K562 (cell line): ENCODE measurements around the gene SSBP2. TPM values are rescaled to one million over a fixed set of nuclear protein-coding genes. Genes with fewer than 3 reads are reported as not detected.

Source experiments
- ETV5 ChIP-seq: sonication (generic); formaldehyde crosslinking; IDR thresholded peaks from 2 replicates; pipeline ENCODE4 v1.4.0; 2020; ENCODE audit warnings: low read depth, mild to moderate bottlenecking, missing genetic modification reagents
- NFE2 ChIP-seq: IDR thresholded peaks from 2 replicates; pipeline ENCODE4 v1.6.1; 2014; ENCODE audit warnings: antibody characterized with exemption, low read depth
- RBBP5 ChIP-seq: fragments of 200-600 bp; sonication (generic); IDR thresholded peaks from 2 replicates; pipeline ENCODE4 v1.6.1; 2012; ENCODE audit warnings: borderline replicate concordance, mild to moderate bottlenecking, low read length, control low read depth, inconsistent platforms; ENCODE audit not compliant: insufficient read depth, poor library complexity, severe bottlenecking
- polyA plus RNA-seq, 8 experiments: library from polyadenylated mRNA; depleted of rRNA in 4 of 8; stranded (reverse) in 5 of 8; unstranded in 3 of 8; fragments of >200 nt; fragmentation: Nextera tagmentation in 2 of 8; fragmentation: Illumina TruSeq in 1 of 8; extraction: Ambion mirVana in 2 of 8; extraction: Trizol in 1 of 8; gene quantifications; 2 replicates each; pipeline versions ENCODE4 v1.2.1 to v1.2.3, GENCODE V29; 2011 to 2014; ENCODE audit warnings: inconsistent platforms in 1 of 8, missing spikeins in 1 of 8
- total RNA-seq, 7 experiments: library from RNA; depleted of rRNA in 6 of 7; stranded (reverse); fragments of >200 nt in 6 of 7; fragmentation: Illumina TruSeq in 2 of 7; extraction: Trizol in 2 of 7; gene quantifications; 2 replicates each; pipeline versions ENCODE4 v1.2.1 to v1.2.3, GENCODE V29; 2011 to 2021; ENCODE audit warnings: low replicate concordance in 1 of 7
- TF ChIP-seq, protein P1 (sequence below): fragments of 450-650 bp; IDR thresholded peaks from 2 replicates; pipeline ENCODE4 v1.6.1; 2017; ENCODE audit warnings: antibody characterized with exemption, mild to moderate bottlenecking
- TF ChIP-seq, protein P2 (sequence below): IDR thresholded peaks from 2 replicates; pipeline ENCODE4 v1.6.1; 2014; ENCODE audit warnings: antibody characterized with exemption

SSBP2 gene
- total and polyA plus RNA-seq, 9 of the 15 experiments (the other 6 are each of a cell fraction or from before 2014, with no cell fraction given), result 22.3 to 133 (median 42.1) TPM

- TF ChIP-seq, protein P1, sequence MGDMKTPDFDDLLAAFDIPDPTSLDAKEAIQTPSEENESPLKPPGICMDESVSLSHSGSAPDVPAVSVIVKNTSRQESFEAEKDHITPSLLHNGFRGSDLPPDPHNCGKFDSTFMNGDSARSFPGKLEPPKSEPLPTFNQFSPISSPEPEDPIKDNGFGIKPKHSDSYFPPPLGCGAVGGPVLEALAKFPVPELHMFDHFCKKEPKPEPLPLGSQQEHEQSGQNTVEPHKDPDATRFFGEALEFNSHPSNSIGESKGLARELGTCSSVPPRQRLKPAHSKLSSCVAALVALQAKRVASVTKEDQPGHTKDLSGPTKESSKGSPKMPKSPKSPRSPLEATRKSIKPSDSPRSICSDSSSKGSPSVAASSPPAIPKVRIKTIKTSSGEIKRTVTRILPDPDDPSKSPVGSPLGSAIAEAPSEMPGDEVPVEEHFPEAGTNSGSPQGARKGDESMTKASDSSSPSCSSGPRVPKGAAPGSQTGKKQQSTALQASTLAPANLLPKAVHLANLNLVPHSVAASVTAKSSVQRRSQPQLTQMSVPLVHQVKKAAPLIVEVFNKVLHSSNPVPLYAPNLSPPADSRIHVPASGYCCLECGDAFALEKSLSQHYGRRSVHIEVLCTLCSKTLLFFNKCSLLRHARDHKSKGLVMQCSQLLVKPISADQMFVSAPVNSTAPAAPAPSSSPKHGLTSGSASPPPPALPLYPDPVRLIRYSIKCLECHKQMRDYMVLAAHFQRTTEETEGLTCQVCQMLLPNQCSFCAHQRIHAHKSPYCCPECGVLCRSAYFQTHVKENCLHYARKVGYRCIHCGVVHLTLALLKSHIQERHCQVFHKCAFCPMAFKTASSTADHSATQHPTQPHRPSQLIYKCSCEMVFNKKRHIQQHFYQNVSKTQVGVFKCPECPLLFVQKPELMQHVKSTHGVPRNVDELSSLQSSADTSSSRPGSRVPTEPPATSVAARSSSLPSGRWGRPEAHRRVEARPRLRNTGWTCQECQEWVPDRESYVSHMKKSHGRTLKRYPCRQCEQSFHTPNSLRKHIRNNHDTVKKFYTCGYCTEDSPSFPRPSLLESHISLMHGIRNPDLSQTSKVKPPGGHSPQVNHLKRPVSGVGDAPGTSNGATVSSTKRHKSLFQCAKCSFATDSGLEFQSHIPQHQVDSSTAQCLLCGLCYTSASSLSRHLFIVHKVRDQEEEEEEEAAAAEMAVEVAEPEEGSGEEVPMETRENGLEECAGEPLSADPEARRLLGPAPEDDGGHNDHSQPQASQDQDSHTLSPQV, result no peak
- TF ChIP-seq, protein P2, sequence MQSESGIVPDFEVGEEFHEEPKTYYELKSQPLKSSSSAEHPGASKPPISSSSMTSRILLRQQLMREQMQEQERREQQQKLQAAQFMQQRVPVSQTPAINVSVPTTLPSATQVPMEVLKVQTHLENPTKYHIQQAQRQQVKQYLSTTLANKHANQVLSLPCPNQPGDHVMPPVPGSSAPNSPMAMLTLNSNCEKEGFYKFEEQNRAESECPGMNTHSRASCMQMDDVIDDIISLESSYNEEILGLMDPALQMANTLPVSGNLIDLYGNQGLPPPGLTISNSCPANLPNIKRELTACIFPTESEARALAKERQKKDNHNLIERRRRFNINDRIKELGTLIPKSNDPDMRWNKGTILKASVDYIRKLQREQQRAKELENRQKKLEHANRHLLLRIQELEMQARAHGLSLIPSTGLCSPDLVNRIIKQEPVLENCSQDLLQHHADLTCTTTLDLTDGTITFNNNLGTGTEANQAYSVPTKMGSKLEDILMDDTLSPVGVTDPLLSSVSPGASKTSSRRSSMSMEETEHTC, result no peak
- TF ChIP-seq ETV5, result no peak
- TF ChIP-seq NFE2, result no peak
- no peak for TF ChIP-seq RBBP5
- TF ChIP-seq, all 486 proteins: peak for 0
Measured at GRCh38 chr5:81424728-81425127, 326.2 kb downstream of the SSBP2 start (continued).
